NK-92 (cell line): ENCODE measurements around the gene C6orf15.
A peak's percentile ranks its signal among the peaks of the same experiment; 100 is the strongest.

ENCODE experiments used
- DNase-seq: peaks from one replicate; lab custom pipeline; 2025; ENCODE audit not compliant: unreplicated experiment; lab: John Stamatoyannopoulos, UW

The C6orf15 gene

GRCh38 chr6:31112478-31112877, at the start of gene C6orf15:
C6orf15 (minus strand) TSS chr6:31112575; CDS start chr6:31112555, 20 bp downstream.
- no peak for DNase-seq

GRCh38 chr6:31161216-31162126, 49.1 kb upstream of the C6orf15 start:
- no peak for DNase-seq

- DNase-seq = no peak
Observed at GRCh38 chr6:31158863-31159855, 46.8 kb upstream of the C6orf15 start.

GRCh38 chr6:31158140-31158862, 45.9 kb upstream of the C6orf15 start, which contains the start of gene TCF19:
TCF19 (plus strand) TSS chr6:31158589; CDS start chr6:31159470, 881 bp downstream.
- DNase-seq = peak; percentile 92

- no peak for DNase-seq
Observed at GRCh38 chr6:31157513-31158139, 45.3 kb upstream of the C6orf15 start, which contains the start of gene CCHCR1. CCHCR1 (minus strand) TSS chr6:31157802; CDS start chr6:31157600, 202 bp downstream.

- no peak for DNase-seq
Observed at GRCh38 chr6:31156641-31157040, 44.3 kb upstream of the C6orf15 start.

GRCh38 chr6:31154436-31154835, 42.1 kb upstream of the C6orf15 start:
- DNase-seq = no peak

GRCh38 chr6:31152781-31153180, 40.4 kb upstream of the C6orf15 start:
- no peak for DNase-seq

GRCh38 chr6:31149827-31150447, 37.6 kb upstream of the C6orf15 start:
- DNase-seq = no peak

GRCh38 chr6:31145386-31145785, 33.0 kb upstream of the C6orf15 start:
- DNase-seq = no peak

- no peak for DNase-seq
Observed at GRCh38 chr6:31144970-31145340, 32.6 kb upstream of the C6orf15 start.

- no peak for DNase-seq
Observed at GRCh38 chr6:31144296-31144969, 32.1 kb upstream of the C6orf15 start.

GRCh38 chr6:31143148-31143547, 30.8 kb upstream of the C6orf15 start:
- no peak for DNase-seq

- DNase-seq = no peak
Observed at GRCh38 chr6:31142361-31142761, 30.0 kb upstream of the C6orf15 start.

- DNase-seq = no peak
Observed at GRCh38 chr6:31140643-31141042, 28.3 kb upstream of the C6orf15 start.

- no peak for DNase-seq
Observed at GRCh38 chr6:31139599-31139998, 27.2 kb upstream of the C6orf15 start.

GRCh38 chr6:31138982-31139381, 26.6 kb upstream of the C6orf15 start, which contains the start of gene PSORS1C2:
PSORS1C2 (minus strand) TSS chr6:31139066; CDS start chr6:31139026, 40 bp downstream.
- DNase-seq = no peak

- no peak for DNase-seq
Observed at GRCh38 chr6:31135710-31136109, 23.3 kb upstream of the C6orf15 start.

- no peak for DNase-seq
Observed at GRCh38 chr6:31132806-31133205, 20.4 kb upstream of the C6orf15 start.
